GM21423 (cell line): Measurements from ENCODE around the gene MYH9.

Experiments used
- ATAC-seq: cut with Tn5 transposase; IDR thresholded peaks from one replicate; pipeline ENCODE4 v1.9.1; 2021; ENCODE audit warnings: mild to moderate bottlenecking, moderate library complexity; ENCODE audit not compliant: unreplicated experiment

The MYH9 gene

DNA sequence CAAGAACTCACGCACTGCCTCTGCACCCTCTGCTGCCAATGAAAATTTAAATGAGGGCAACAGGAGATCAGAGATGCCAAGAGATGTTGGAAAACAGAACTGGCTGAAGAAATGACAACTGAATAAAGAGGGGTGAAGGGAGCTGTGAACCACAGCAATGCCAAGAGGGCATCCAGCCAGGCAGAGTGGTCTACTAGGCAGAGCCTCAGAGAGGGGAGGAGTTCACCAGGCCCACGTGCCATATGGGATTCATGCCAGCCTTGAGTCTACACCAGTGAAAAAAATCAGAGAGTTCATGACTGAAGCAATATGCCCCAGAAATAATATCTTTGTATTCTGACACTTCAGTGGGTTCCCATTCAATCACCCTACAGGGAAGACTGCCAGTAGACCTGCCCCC, 152.8 kb downstream of the MYH9 start:
- ATAC-seq: no peak

DNA sequence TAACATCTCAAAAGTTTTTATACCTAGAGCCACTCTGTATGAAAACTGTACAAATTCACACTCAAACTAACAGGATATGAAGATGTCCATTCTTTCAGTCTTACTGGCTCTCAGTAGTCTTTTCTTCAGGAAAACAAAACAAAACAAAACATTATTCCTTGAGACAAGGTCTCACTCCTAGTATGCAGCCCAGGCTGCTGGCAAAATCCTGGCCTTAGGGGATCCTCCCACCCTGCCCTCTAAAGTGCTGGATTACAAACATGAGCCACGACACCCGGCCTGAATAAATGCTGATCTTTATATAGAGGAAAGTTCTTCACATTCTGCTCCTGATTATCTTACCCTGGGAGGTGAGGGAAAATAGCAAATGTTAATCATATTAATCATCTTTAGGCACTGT, 153.6 kb downstream of the MYH9 start:
- no peak for ATAC-seq

DNA sequence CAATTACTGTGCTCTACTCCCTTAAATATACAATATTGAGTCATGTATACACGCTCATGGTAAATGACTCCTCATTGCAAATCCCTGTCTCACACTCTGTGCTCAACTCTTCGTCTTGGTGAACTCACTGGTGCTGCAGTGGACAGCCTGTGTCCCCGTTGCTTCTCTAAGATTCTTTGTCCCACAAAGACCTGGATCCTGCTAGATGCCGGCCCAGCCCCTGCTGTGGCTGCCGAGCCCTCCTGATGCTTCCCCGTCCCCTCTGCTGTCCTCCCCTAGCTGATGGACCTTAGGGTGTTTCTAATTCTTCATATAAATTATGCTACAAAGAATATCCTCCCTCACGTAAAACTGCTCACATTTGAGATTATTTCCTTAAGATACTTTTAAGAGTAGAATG, 154.0 kb downstream of the MYH9 start:
- ATAC-seq: no peak

DNA sequence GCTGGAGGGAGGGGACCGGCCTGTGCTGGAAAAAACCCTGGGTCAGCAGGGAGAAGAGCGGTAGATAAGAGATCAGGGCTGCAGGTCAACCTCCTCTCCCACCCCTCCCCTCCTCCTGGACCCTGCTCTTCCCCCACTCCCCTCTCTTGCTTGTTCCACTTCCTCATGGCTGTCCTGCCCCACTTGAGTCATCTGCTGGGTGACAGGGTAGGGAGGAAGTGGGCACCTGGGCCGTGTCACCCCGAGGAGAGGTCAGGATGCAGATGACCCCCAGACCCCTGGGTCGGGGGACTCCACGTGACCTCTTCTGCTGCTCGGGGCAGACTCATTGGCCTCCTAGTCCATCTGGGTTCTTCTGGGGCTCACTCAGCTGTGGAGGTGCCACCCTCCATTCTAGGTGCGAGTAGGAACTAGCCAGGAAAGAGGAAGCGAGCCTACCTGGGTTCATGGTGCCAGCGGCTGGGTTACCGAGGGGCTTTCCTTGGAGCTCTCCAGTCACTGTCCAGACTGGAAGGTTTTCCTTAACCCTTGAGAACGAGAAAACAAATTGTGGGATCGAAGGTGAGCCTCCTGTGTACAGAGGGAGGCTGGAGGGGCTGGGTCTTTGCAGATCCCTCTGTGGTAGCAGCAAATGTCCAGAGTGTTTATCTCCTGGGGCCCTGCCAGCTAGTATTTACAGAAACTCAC, 154.9 kb downstream of the MYH9 start:
- no peak for ATAC-seq
